Esophagus squamous epithelium (tissue), 5 donors: ENCODE results near the gene SH3PXD2B. TPM values are rescaled to one million over a fixed set of nuclear protein-coding genes. Genes with fewer than 3 reads are reported as not detected.

ENCODE experiments used
- DNase-seq: peaks from one replicate; lab custom pipeline; 2025; lab: John Stamatoyannopoulos, UW
- H3K27ac ChIP-seq, 4 donors: fragments of 200-600 bp; sonication (generic); one replicate each; pipeline ENCODE4 v1.5.1; 2016 to 2019; ENCODE audit warnings: mild to moderate bottlenecking in 1 of 4
- H3K27me3 ChIP-seq, 4 donors: fragments of 200-600 bp; sonication (generic); 1 replicate in 3 of 4; 2 replicates in 1 of 4; pipeline versions ENCODE4 v1.5.1 to v1.6.0; 2017 to 2021; ENCODE audit warnings: antibody characterized with exemption in 1 of 4
- H3K36me3 ChIP-seq, 3 donors: fragments of 200-600 bp; sonication (generic); one replicate each; pipeline ENCODE4 v1.5.1; 2016 to 2019
- H3K4me1 ChIP-seq, 3 donors: fragments of 200-600 bp; sonication (generic); one replicate each; pipeline ENCODE4 v1.5.1; 2017 to 2019
- H3K4me3 ChIP-seq, 4 donors: fragments of 200-600 bp; sonication (generic); 1 replicate in 3 of 4; 2 replicates in 1 of 4; pipeline ENCODE4 v1.5.1; 2016 to 2019; ENCODE audit warnings: mild to moderate bottlenecking in 2 of 4, moderate library complexity in 1 of 4
- H3K9me3 ChIP-seq, 3 donors: fragments of 200-600 bp; sonication (generic); one replicate each; pipeline ENCODE4 v1.5.1; 2016 to 2019
- CTCF ChIP-seq, 6 experiments: fragments of 450-650 bp in 4 of 6; fragments of 200-600 bp in 2 of 6; sonication (generic) in 2 of 6; IDR thresholded peaks; one replicate each; pipeline ENCODE4 v1.5.1; 2016 to 2019; ENCODE audit warnings: antibody characterized with exemption in 6 of 6, mild to moderate bottlenecking in 4 of 6, moderate library complexity in 4 of 6
- POLR2A ChIP-seq, 4 donors: fragments of 450-650 bp; IDR thresholded peaks; one replicate each; pipeline ENCODE4 v1.6.1; 2017; ENCODE audit warnings: antibody characterized with exemption in 4 of 4, mild to moderate bottlenecking in 4 of 4, moderate library complexity in 3 of 4
- WGBS, 2 donors: methylation state at CpG; one replicate each; pipeline ENCODE4 v1.1.5; 2018; 5-methylcytosine and 5-hydroxymethylcytosine counted together
- intact Hi-C: fragments of 100-400 bp; cut with DNase I; formaldehyde crosslinking; loops from one replicate; pipeline ENCODE4 v1.15.0; 2022
- total RNA-seq, 4 donors: library from RNA; depleted of rRNA; stranded (reverse); fragments of >200 nt; gene quantifications; one replicate each; pipeline ENCODE4 v1.1.0, GENCODE V29; 2016
- donor health status: DM: yes; HTN: yes; CAD: no.

The SH3PXD2B gene
- total RNA-seq, 4 donors from 2014 or later, result 7.1 to 22.1 (median 13.8) TPM

GRCh38 chr5:172414531-172415361, 39.6 kb downstream of the SH3PXD2B start:
- WGBS, 2 donors, result 29 to 37% methylated on average over 8 to 12 of the region's 13 CpGs
- Histone ChIP-seq H3K27me3 (no peaks in the 10 kb centered on the region), H3K27ac (peak overlapping the region; percentile 57 to 93 (median 83)), H3K36me3 (no peaks in the 10 kb centered on the region), H3K4me3 (no peak overlapping the region), H3K4me1 (peaks cover 54 to 86% (median 68%) of the 10 kb centered on the region in 3 donors), H3K9me3 (no peaks in the 10 kb centered on the region)
- no peak for TF ChIP-seq POLR2A (IDR thresholded peaks at IDR 0.05)
- no peak for TF ChIP-seq CTCF (IDR thresholded peaks at IDR 0.05)
- no peak for DNase-seq
- intact Hi-C loops, result no loop called here

- TF ChIP-seq POLR2A (IDR thresholded peaks at IDR 0.05) (no peak), CTCF (IDR thresholded peaks at IDR 0.05) (no peak)
- Histone ChIP-seq H3K27ac (peak overlapping the region; percentile 44 to 93 (median 83)), H3K36me3 (no peaks in the 10 kb centered on the region), H3K4me1 (peaks cover 43 to 76% (median 57%) of the 10 kb centered on the region in 3 donors), H3K4me3 (no peak overlapping the region), H3K27me3 (no peaks in the 10 kb centered on the region), H3K9me3 (no peaks in the 10 kb centered on the region)
- no peak for DNase-seq
- intact Hi-C loops, result no loop called here
- WGBS, 2 donors, result 56 to 70% methylated on average over 3 to 4 of the region's 4 CpGs
Measured at GRCh38 chr5:172413601-172414171, 40.6 kb downstream of the SH3PXD2B start.

GRCh38 chr5:172412724-172413286, 41.5 kb downstream of the SH3PXD2B start:
- intact Hi-C loops, result no loop called here
- DNase-seq, result peak; percentile 24
- H3K27me3 ChIP-seq, result no peaks in the 10 kb centered on the region
- 34 to 52% methylated on average over 12 to 13 of the region's 13 CpGs for WGBS, 2 donors
- peaks cover 36 to 72% (median 54%) of the 10 kb centered on the region in 3 donors for H3K4me1 ChIP-seq
- peak overlapping the region; percentile 60 to 93 (median 83) for H3K27ac ChIP-seq
- no peak for TF ChIP-seq CTCF (IDR thresholded peaks at IDR 0.05)
- TF ChIP-seq POLR2A (IDR thresholded peaks at IDR 0.05), result peak in 1 of 4 donors; percentile 20
- H3K36me3 ChIP-seq, result no peaks in the 10 kb centered on the region
- no peak overlapping the region for H3K4me3 ChIP-seq
- no peaks in the 10 kb centered on the region for H3K9me3 ChIP-seq

- DNase-seq, result no peak
- Histone ChIP-seq H3K27me3 (no peaks in the 10 kb centered on the region), H3K9me3 (no peaks in the 10 kb centered on the region), H3K36me3 (no peaks in the 10 kb centered on the region), H3K4me3 (no peak overlapping the region), H3K4me1 (peaks cover 38 to 73% (median 46%) of the 10 kb centered on the region in 3 donors), H3K27ac (peak overlapping the region; percentile 60 to 93 (median 83))
- intact Hi-C loops, result no loop called here
- 55 to 65% methylated on average over 7 of the region's 7 CpGs for WGBS, 2 donors
- TF ChIP-seq CTCF (IDR thresholded peaks at IDR 0.05) (no peak), POLR2A (IDR thresholded peaks at IDR 0.05) (no peak)
Measured at GRCh38 chr5:172411484-172412072, 42.7 kb downstream of the SH3PXD2B start.
